AG04449 (cell line): ENCODE measurements around the gene HSH2D.
A peak's percentile ranks its signal among the peaks of the same experiment; 100 is the strongest.
"Not testable (repeated sequence)": the region's sequence is repeated elsewhere in the genome, so short reads cannot be mapped to it uniquely, and the experiment has no call there.

ENCODE experiments used
- CTCF ChIA-PET: fragments of 350-600 bp; formaldehyde crosslinking; extraction: SDS; loops from one replicate; lab custom pipeline; 2021; ENCODE audit warnings: antibody characterized with exemption; lab: Yijun Ruan, JAX
- POLR2A ChIA-PET: fragments of 400-600, 350-600 bp; formaldehyde crosslinking; extraction: SDS; loops from one replicate; lab custom pipeline; 2020; ENCODE audit warnings: antibody characterized with exemption, inconsistent platforms; lab: Yijun Ruan, JAX
- DNase-seq: peaks from one replicate; pipeline ENCODE4 v3.0.0-alpha.2; 2010; ENCODE audit warnings: low read depth, low spot score
- H3K4me3 ChIP-seq: 2 replicates; pipeline ENCODE4 v1.5.1; 2011; ENCODE audit warnings: low read depth, mild to moderate bottlenecking, control low read depth, low read length
- TF ChIP-seq, protein P1 (sequence below): IDR thresholded peaks from one replicate; pipeline ENCODE4 v1.5.1; 2011; ENCODE audit warnings: mild to moderate bottlenecking, moderate library complexity, low read length, control low read depth, inconsistent platforms; ENCODE audit not compliant: insufficient read depth; ENCODE audit errors: missing control alignments

Gene HSH2D

DNA sequence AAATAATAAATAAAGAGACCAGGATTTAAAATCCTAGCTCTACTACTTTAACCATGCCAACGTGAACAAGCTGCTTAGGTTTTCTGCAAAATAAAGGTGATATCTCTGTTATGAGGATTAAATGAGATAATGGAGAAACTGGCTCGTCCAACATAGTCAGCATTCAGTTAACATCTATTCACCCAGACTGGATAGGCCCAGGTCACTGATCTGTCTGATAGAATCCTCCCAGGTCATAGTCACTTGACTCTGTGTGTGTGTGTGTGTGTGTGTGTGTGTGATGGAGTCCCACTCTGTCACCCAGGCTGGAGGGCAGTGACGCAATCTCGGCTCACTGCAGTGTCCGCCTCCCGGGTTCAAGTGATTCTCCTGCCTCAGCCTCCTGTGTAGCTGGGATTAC is 44.7 kb upstream of the HSH2D start:
- DNase-seq = no peak
- CTCF ChIA-PET = interaction anchor here (1.6 to 2.9 kb wide), 2 partner anchors 12 to 58 kb away, joined by 4 to 13 read pairs; no protein-coding TSS in a partner anchor
- TF ChIP-seq, protein P1, sequence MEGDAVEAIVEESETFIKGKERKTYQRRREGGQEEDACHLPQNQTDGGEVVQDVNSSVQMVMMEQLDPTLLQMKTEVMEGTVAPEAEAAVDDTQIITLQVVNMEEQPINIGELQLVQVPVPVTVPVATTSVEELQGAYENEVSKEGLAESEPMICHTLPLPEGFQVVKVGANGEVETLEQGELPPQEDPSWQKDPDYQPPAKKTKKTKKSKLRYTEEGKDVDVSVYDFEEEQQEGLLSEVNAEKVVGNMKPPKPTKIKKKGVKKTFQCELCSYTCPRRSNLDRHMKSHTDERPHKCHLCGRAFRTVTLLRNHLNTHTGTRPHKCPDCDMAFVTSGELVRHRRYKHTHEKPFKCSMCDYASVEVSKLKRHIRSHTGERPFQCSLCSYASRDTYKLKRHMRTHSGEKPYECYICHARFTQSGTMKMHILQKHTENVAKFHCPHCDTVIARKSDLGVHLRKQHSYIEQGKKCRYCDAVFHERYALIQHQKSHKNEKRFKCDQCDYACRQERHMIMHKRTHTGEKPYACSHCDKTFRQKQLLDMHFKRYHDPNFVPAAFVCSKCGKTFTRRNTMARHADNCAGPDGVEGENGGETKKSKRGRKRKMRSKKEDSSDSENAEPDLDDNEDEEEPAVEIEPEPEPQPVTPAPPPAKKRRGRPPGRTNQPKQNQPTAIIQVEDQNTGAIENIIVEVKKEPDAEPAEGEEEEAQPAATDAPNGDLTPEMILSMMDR = no peak
- POLR2A ChIA-PET = interaction anchor here (0.9 to 1.1 kb wide), 2 partner anchors 14 to 23 kb away, joined by 3 read pairs; partner anchors contain the start of gene TPM4
- no peak overlapping the region for H3K4me3 ChIP-seq

DNA sequence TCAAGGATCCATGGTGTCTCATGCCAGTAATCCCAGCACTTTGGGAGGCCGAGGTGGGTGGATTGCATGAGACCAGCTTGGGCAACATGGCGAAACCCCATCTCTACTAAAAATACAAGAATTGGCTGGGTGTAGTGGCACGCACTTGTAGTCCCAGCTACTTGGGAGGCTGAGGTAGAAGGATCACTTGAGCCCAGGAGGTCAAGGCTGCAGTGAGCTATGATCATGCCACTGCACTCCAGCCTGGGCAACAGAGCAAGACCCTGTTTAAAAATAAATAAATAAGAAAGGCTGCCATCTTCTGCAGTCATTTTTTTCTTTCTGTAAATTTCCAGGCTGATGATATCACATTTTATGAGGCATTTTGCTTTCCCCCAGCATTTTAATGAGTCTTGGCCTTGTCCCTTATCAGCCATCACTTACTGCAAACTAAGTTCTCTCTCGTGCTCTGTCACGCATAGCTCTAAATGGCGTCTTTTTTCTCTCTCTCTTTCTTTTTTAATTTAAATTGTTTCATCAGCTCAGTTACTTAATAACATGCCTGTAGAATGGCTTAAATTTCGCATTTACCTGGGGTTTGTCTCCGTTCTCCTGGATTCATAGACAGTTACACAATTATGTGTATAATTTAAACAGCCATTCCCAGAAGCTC is 44.0 kb upstream of the HSH2D start:
- not testable (repeated sequence) for H3K4me3 ChIP-seq, DNase-seq
- ChIA-PET CTCF (interaction anchor here (0.7 to 2.9 kb wide), 3 partner anchors 12 to 86 kb away, joined by 4 to 13 read pairs (median 4); partner anchors contain the start of gene FAM32A), POLR2A (interaction anchor here (0.9 to 1.2 kb wide), 3 partner anchors 14 to 23 kb away, joined by 3 to 4 read pairs (median 3); partner anchors contain the start of gene TPM4)

DNA sequence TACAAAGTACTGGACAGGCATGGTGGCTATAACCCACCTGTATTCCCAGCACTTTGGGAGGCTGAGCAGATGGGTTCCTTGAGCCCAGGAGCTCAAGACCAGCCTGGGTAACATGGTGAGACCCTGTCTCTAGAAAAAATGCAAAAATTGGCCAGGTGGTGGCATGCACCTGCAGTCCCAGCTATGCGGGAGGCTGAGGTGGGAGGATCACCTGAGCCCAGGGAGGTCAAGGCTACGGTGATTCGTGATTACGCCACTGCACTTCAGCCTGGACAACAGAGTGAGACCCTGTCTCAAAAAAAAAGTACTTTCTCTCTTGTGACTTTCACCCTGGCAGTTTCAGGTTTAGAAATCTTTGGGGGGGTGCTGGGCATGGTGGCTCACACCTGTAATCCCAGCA is 43.0 kb upstream of the HSH2D start:
- POLR2A ChIA-PET = interaction anchor here (0.7 to 1.2 kb wide), 2 partner anchors 13 to 24 kb away, joined by 3 to 4 read pairs; partner anchors contain the start of gene TPM4
- CTCF ChIA-PET = interaction anchor here (2.9 kb wide), 1 partner anchor 10 kb away, joined by 13 read pairs; no protein-coding TSS in a partner anchor
- H3K4me3 ChIP-seq = no peak overlapping the region
- DNase-seq = no peak
- TF ChIP-seq, protein P1 = no peak

DNA sequence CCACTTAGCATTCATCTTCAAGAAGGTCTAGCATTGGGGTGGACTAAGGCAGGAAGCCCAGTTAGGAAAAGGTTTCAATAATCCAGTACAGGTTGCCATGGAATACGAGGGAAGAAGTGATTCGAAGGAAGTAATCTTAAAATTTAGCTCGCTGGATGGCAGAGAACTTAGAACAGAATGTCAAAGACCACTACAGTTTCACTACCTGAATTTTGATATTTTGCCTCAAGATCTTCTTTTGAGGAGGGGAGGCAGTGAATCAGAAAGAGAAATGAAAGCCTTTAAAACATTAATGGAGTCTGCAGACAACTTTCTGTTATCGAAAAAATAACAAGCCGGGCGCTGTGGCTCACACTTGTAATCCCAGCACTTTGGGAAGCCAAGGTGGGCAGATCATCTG is 38.8 kb upstream of the HSH2D start:
- DNase-seq = no peak
- ChIA-PET POLR2A (interaction anchor here (0.7 to 1.6 kb wide), 2 partner anchors 63 to 67 kb away, joined by 3 read pairs; no protein-coding TSS in a partner anchor), CTCF (interaction anchor here (1.0 to 2.0 kb wide), 2 partner anchors 63 to 77 kb away, joined by 4 to 5 read pairs; no protein-coding TSS in a partner anchor)
- H3K4me3 ChIP-seq = no peak overlapping the region
- TF ChIP-seq, protein P1 = no peak

DNA sequence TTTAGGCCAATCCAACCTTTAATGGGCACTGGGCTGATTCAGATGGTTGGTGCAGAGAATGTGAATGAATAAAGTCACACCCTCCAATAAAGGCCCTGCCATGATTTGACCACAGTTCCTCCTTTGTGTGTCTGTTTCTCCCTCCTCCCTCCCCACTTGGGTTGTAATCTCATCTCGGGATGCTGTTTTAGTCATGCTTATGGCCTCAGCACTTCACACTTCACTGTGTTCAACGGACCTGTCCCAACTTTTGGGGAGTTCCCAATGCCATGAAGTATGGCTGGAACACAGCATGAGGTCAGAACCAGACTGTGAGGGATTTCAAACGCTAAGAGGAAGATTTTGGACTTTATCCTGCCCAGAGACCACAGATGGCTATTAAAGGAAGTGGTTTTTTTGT is 37.4 kb upstream of the HSH2D start:
- ChIA-PET POLR2A (interaction anchor here (0.7 kb wide), 1 partner anchor 54 kb away, joined by 3 read pairs; no protein-coding TSS in a partner anchor), CTCF (interaction anchor here (0.9 to 2.5 kb wide), 2 partner anchors 65 to 75 kb away, joined by 3 to 21 read pairs; no protein-coding TSS in a partner anchor)
- DNase-seq = no peak
- TF ChIP-seq, protein P1 = no peak
- no peak overlapping the region for H3K4me3 ChIP-seq

DNA sequence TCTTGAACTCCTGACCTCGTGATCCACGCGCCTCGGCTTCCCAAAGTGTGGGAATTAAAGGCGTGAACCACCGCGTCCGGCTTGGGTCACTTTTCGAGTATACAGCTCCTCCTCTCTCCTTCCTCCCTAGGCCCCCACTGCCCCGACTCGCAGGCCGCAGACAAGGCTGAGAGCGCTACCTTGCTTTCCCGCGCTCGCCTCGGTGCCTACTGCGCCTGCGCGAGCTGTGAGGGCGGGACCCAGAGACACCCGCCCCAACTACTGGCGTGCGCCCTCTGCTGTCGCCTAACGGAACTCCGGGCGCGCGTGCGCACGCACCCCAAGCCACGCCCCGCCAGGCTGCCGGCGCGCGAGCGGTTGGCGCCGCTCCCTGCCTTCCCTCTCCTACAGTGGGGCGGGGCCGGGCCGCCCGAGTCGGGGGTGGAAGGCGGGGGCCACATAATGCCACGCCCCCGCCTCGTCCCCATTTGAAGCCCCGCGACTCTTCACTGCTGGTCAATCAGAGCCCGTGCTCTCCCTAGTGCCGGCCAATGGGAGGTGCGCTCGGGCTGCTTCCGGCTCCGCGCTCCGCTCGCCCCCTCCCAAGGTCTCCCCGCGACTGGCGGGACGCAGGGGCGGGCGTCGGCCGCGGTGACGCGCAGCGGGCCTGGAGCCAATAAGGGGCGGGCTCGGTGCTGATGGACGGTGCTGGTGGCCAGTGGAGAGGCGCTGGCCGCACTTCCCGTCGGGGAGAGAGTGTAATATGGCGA is 32.2 kb upstream of the HSH2D start, which contains the start of gene RAB8A:
RAB8A (plus strand) TSS at position 730 of the 749 bp plus-strand sequence; CDS start at position 743, 13 bp downstream.
- TF ChIP-seq, protein P1 = peak; percentile 90
- peak; percentile 93 for DNase-seq
- ChIA-PET CTCF (interaction anchor here (0.7 to 3.9 kb wide), 33 partner anchors 10 to 85 kb away, joined by 3 to 46 read pairs (median 5); partner anchors contain the start of genes FAM32A and TPM4), POLR2A (interaction anchor here (0.6 to 1.4 kb wide), 4 partner anchors 34 to 86 kb away, joined by 3 to 6 read pairs (median 4); partner anchors contain the start of genes AP1M1 and TPM4)
- peak within 1 kb of the TSS; percentile 92 for H3K4me3 ChIP-seq
